Neuronal stem cell (in vitro differentiated cells): ENCODE measurements around the gene PPM1B.
A peak's percentile ranks its signal among the peaks of the same experiment; 100 is the strongest.
"Not testable (repeated sequence)": the region's sequence is repeated elsewhere in the genome, so short reads cannot be mapped to it uniquely, and the experiment has no call there.

Experiments
- DNase-seq: peaks from one replicate; pipeline ENCODE4 v3.0.0-alpha.2; 2013; ENCODE audit warnings: low spot score
- H2AFZ ChIP-seq: one replicate; pipeline ENCODE4 v1.6.1; 2013; ENCODE audit warnings: mild to moderate bottlenecking, low read length, inconsistent platforms
- H2AK5ac ChIP-seq: 2 replicates; pipeline ENCODE4 v1.6.1; 2013; ENCODE audit warnings: low read depth, mild to moderate bottlenecking, inconsistent platforms, low read length, moderate library complexity, mixed read lengths
- H2BK120ac ChIP-seq: 2 replicates; pipeline ENCODE4 v1.6.1; 2013; ENCODE audit warnings: low read depth, mild to moderate bottlenecking, inconsistent platforms, low read length, moderate library complexity, mixed read lengths
- H2BK12ac ChIP-seq: one replicate; pipeline ENCODE4 v1.6.1; 2013; ENCODE audit warnings: low read length, inconsistent platforms
- H2BK15ac ChIP-seq: 2 replicates; pipeline ENCODE4 v1.6.1; 2013; ENCODE audit warnings: mild to moderate bottlenecking, low read length, inconsistent platforms, mixed read lengths
- H2BK5ac ChIP-seq: one replicate; pipeline ENCODE4 v1.6.1; 2013; ENCODE audit warnings: inconsistent platforms, mild to moderate bottlenecking, low read length, moderate library complexity
- H3K14ac ChIP-seq: one replicate; pipeline ENCODE4 v1.6.1; 2013; ENCODE audit warnings: low read length, inconsistent platforms
- H3K18ac ChIP-seq: 2 replicates; pipeline ENCODE4 v1.6.1; 2013; ENCODE audit warnings: low read length, inconsistent platforms
- H3K23ac ChIP-seq: 2 replicates; pipeline ENCODE4 v1.6.1; 2013; ENCODE audit warnings: low read depth, mild to moderate bottlenecking, mixed read lengths, low read length, inconsistent platforms; ENCODE audit not compliant: poor library complexity
- H3K27ac ChIP-seq: replicated peaks from 3 replicates; pipeline ENCODE4 v1.5.1; 2013; ENCODE audit warnings: low read length, inconsistent platforms
- H3K27me3 ChIP-seq, 3 experiments: 2 replicates each; pipeline ENCODE4 v1.6.1; 2013; ENCODE audit warnings: low read length in 3 of 3, mild to moderate bottlenecking in 2 of 3, inconsistent platforms in 1 of 3, low read depth in 1 of 3, mixed read lengths in 1 of 3, moderate library complexity in 1 of 3; ENCODE audit not compliant: control insufficient read depth in 3 of 3, insufficient read depth in 3 of 3
- H3K36me3 ChIP-seq, 2 donors: replicated peaks in 1 of 2; 2 replicates each; pipeline ENCODE4 v1.6.1; 2013; ENCODE audit warnings: low read length in 2 of 2; ENCODE audit not compliant: control insufficient read depth in 2 of 2, insufficient read depth in 2 of 2
- H3K4ac ChIP-seq: 2 replicates; pipeline ENCODE4 v1.6.1; 2013; ENCODE audit warnings: inconsistent platforms, mild to moderate bottlenecking, low read length, moderate library complexity
- H3K4me1 ChIP-seq, 2 donors: 1 replicate in 1 of 2; 2 replicates in 1 of 2; pipeline ENCODE4 v1.6.1; 2013; ENCODE audit warnings: low read length in 2 of 2, low read depth in 1 of 2; ENCODE audit not compliant: control insufficient read depth in 2 of 2, insufficient read depth in 1 of 2
- H3K4me2 ChIP-seq: one replicate; pipeline ENCODE4 v1.6.1; 2013; ENCODE audit warnings: mild to moderate bottlenecking, low read length, inconsistent platforms; ENCODE audit not compliant: insufficient read depth, poor library complexity, severe bottlenecking
- H3K4me3 ChIP-seq, 2 donors: 2 replicates each; pipeline ENCODE4 v1.5.1; 2013; ENCODE audit warnings: low read length in 2 of 2, mild to moderate bottlenecking in 2 of 2, inconsistent platforms in 1 of 2, moderate library complexity in 1 of 2
- H3K79me1 ChIP-seq: one replicate; pipeline ENCODE4 v1.6.1; 2013; ENCODE audit warnings: low read depth, mild to moderate bottlenecking, inconsistent platforms, low read length, moderate library complexity
- H3K9ac ChIP-seq: one replicate; pipeline ENCODE4 v1.6.1; 2013; ENCODE audit warnings: mild to moderate bottlenecking, low read depth, low read length, inconsistent platforms; ENCODE audit not compliant: poor library complexity
- H3K9me3 ChIP-seq, 2 donors: replicated peaks in 1 of 2; 2 replicates each; pipeline versions ENCODE3 to v1.6.1; 2013; ENCODE audit warnings: low read length in 2 of 2, mild to moderate bottlenecking in 2 of 2, inconsistent platforms in 1 of 2, low read depth in 1 of 2, mixed read lengths in 1 of 2, moderate library complexity in 1 of 2; ENCODE audit not compliant: control insufficient read depth in 2 of 2, insufficient read depth in 1 of 2
- H4K8ac ChIP-seq: one replicate; pipeline ENCODE4 v1.6.1; 2013; ENCODE audit warnings: low read depth, mild to moderate bottlenecking, inconsistent platforms, low read length, moderate library complexity
- H4K91ac ChIP-seq: one replicate; pipeline ENCODE4 v1.6.1; 2013; ENCODE audit warnings: low read length, low read depth, mild to moderate bottlenecking, inconsistent platforms; ENCODE audit not compliant: poor library complexity
- WGBS, 2 donors: extraction: QIAGEN DNeasy Blood & Tissue Kit; methylation state at CpG; one replicate each; pipeline ENCODE4 v1.1.7; 2013; ENCODE audit warnings: missing lambda C conversion rate in 2 of 2, mixed read lengths in 1 of 2; ENCODE audit not compliant: insufficient read length in 2 of 2, insufficient replicate concordance in 1 of 2; ENCODE audit errors: extremely low coverage in 2 of 2; 5-methylcytosine and 5-hydroxymethylcytosine counted together

Gene PPM1B

DNA sequence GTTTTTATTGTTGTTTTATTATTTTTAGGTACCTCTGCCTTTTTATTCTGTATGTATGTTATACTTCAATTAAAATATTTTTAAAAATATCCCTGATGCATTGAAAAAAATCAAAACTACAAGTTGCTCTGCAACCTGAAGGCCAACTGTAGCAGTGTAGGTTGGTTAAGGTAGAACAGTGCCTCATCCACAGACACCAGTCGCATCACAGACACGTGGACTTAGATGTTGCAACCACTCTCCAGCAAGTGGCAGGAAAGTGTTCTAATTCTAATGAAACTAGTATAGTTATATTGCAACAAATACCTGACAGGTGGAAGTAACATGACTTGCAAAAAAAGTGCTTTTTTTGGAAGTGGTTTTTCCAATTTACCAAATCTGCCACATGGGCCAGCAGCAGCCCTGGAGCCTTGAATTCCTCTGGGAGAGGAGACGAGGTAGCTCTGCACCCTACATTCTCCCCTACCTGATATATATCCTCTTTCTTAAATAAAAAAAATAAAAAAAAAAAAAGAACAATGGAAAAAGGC is 78.2 kb downstream of the PPM1B start:
- Histone ChIP-seq H3K36me3 (no peaks in the 10 kb centered on the region), H3K18ac (no peak overlapping the region), H3K9me3 (no peaks in the 10 kb centered on the region), H3K4me2 (no peak overlapping the region), H2BK12ac (no peak overlapping the region), H2BK5ac (no peak overlapping the region), H3K4me3 (no peak overlapping the region), H4K8ac (no peak overlapping the region), H3K9ac (no peak overlapping the region), H3K4ac (no peak overlapping the region), H4K91ac (no peak overlapping the region), H2AFZ (no peak overlapping the region), H3K4me1 (no peaks in the 10 kb centered on the region), H3K23ac (no peak overlapping the region), H3K79me1 (no peaks in the 10 kb centered on the region), H3K27ac (no peak overlapping the region), H3K14ac (no peak overlapping the region), H3K27me3 (no peaks in the 10 kb centered on the region), H2AK5ac (no peak overlapping the region), H2BK120ac (no peak overlapping the region), H2BK15ac (no peak overlapping the region)
- no peak for DNase-seq
- WGBS, 2 donors = no CpG with 5 or more reads among the region's 3 CpGs

DNA sequence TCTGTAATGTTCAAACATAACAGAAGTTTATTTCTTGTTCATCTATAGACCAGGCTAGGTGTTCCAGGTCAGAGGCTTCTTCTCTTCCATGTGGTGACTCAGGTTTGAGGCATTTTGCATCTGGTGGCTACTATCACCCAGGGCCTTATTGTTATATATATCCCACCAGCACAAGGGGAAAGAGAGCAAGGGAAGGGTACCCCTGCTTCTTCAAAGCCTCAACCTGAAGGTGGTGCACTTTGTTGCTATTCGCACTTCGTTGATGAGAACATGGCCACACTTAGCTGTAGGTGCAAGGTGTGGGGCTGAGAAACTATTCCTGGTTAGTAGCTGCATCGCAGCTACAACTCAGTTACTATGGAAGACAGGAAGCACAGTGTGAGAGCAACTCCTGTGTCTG is 79.2 kb downstream of the PPM1B start:
- H3K23ac ChIP-seq = no peak overlapping the region
- WGBS, 2 donors = no CpG with 5 or more reads among the region's 3 CpGs
- H2BK120ac ChIP-seq = no peak overlapping the region
- no peak overlapping the region for H4K8ac ChIP-seq
- no peak overlapping the region for H2BK5ac ChIP-seq
- no peaks in the 10 kb centered on the region for H3K9me3 ChIP-seq
- H4K91ac ChIP-seq = no peak overlapping the region
- no peak overlapping the region for H3K18ac ChIP-seq
- no peak overlapping the region for H3K4me2 ChIP-seq
- H3K27ac ChIP-seq = no peak overlapping the region
- H3K4me3 ChIP-seq = no peak overlapping the region
- H3K4ac ChIP-seq = peak overlapping the region; percentile 46
- no peak overlapping the region for H2BK12ac ChIP-seq
- no peak overlapping the region for H2AK5ac ChIP-seq
- no peaks in the 10 kb centered on the region for H3K27me3 ChIP-seq
- no peak overlapping the region for H2AFZ ChIP-seq
- no peak overlapping the region for H2BK15ac ChIP-seq
- no peaks in the 10 kb centered on the region for H3K79me1 ChIP-seq
- no peaks in the 10 kb centered on the region for H3K36me3 ChIP-seq
- H3K14ac ChIP-seq = no peak overlapping the region
- no peak overlapping the region for H3K9ac ChIP-seq
- no peaks in the 10 kb centered on the region for H3K4me1 ChIP-seq
- DNase-seq = no peak

GRCh38 chr2:44249269-44249668 is 80.6 kb downstream of the PPM1B start:
- not testable (repeated sequence) for H2BK15ac ChIP-seq, H4K91ac ChIP-seq, H3K4me1 ChIP-seq, H3K4me2 ChIP-seq, H2BK120ac ChIP-seq, H2AK5ac ChIP-seq, H3K79me1 ChIP-seq, H3K23ac ChIP-seq, H3K9me3 ChIP-seq, H3K4me3 ChIP-seq, H2BK5ac ChIP-seq, H3K9ac ChIP-seq, DNase-seq, H3K14ac ChIP-seq, H3K27ac ChIP-seq, H3K4ac ChIP-seq, H2BK12ac ChIP-seq, H3K18ac ChIP-seq, H2AFZ ChIP-seq, H3K27me3 ChIP-seq, H4K8ac ChIP-seq, H3K36me3 ChIP-seq
- WGBS, 2 donors = no CpG with 5 or more reads among the region's 6 CpGs

GRCh38 chr2:44250376-44250775 is 81.7 kb downstream of the PPM1B start:
- Histone ChIP-seq H3K18ac (no peak overlapping the region), H2BK120ac (no peak overlapping the region), H2AFZ (peak overlapping the region; percentile 45), H3K4me3 (no peak overlapping the region), H2AK5ac (no peak overlapping the region), H3K23ac (no peak overlapping the region), H2BK5ac (no peak overlapping the region), H3K9ac (no peak overlapping the region), H2BK12ac (no peak overlapping the region), H3K4me2 (no peak overlapping the region), H3K14ac (no peak overlapping the region), H3K36me3 (no peaks in the 10 kb centered on the region), H2BK15ac (no peak overlapping the region), H3K4ac (no peak overlapping the region), H3K79me1 (no peaks in the 10 kb centered on the region), H4K91ac (no peak overlapping the region), H3K4me1 (no peaks in the 10 kb centered on the region), H3K27me3 (no peaks in the 10 kb centered on the region), H3K27ac (no peak overlapping the region), H4K8ac (no peak overlapping the region), H3K9me3 (peaks cover 0 to 1% of the 10 kb centered on the region in 2 donors)
- no peak for DNase-seq
- WGBS, 2 donors = no CpG with 5 or more reads among the region's 3 CpGs
